ENCODE measurements around the gene SNX18.

SNX18 gene

DNA sequence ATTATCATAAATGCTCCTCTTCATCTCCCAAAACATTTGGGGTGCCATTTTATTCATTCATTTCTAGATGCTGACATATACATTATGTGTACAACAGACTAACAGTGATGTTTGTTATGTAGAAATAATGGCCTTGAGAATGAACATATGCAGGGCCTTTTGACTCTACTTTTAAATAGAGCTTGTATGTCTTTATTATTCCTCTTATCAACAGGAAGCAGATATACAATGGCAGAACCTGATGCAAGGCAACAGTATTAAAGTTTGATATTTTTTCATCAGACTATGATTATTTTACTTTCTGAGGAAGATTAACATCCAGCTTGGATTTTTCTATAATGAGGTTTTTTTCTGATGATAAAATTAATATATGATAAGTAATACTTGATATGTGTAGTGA is 44.1 kb downstream of the SNX18 start:
- Histone ChIP-seq H3K9me3 (ENCODE audit: severe bottlenecking) (no peaks in the 10 kb centered on the region), H3K27ac (ENCODE audit: poor library complexity, severe bottlenecking) (no peak overlapping the region), H3K4me1 (ENCODE audit: insufficient read depth, poor library complexity, severe bottlenecking) (peaks cover 2% of the 10 kb centered on the region), H3K4me3 (ENCODE audit: severe bottlenecking) (no peak overlapping the region), H3K36me3 (ENCODE audit: low read depth) (no peaks in the 10 kb centered on the region), H3K27me3 (ENCODE audit: insufficient read depth, poor library complexity, severe bottlenecking) (no peaks in the 10 kb centered on the region)
- TF ChIP-seq, protein P1, sequence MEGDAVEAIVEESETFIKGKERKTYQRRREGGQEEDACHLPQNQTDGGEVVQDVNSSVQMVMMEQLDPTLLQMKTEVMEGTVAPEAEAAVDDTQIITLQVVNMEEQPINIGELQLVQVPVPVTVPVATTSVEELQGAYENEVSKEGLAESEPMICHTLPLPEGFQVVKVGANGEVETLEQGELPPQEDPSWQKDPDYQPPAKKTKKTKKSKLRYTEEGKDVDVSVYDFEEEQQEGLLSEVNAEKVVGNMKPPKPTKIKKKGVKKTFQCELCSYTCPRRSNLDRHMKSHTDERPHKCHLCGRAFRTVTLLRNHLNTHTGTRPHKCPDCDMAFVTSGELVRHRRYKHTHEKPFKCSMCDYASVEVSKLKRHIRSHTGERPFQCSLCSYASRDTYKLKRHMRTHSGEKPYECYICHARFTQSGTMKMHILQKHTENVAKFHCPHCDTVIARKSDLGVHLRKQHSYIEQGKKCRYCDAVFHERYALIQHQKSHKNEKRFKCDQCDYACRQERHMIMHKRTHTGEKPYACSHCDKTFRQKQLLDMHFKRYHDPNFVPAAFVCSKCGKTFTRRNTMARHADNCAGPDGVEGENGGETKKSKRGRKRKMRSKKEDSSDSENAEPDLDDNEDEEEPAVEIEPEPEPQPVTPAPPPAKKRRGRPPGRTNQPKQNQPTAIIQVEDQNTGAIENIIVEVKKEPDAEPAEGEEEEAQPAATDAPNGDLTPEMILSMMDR (IDR thresholded peaks at IDR 0.05; ENCODE audit: poor library complexity, severe bottlenecking) = no peak
- no peak for DNase-seq (ENCODE audit: low spot score)
- no peak for ATAC-seq (ENCODE audit: low read depth)

DNA sequence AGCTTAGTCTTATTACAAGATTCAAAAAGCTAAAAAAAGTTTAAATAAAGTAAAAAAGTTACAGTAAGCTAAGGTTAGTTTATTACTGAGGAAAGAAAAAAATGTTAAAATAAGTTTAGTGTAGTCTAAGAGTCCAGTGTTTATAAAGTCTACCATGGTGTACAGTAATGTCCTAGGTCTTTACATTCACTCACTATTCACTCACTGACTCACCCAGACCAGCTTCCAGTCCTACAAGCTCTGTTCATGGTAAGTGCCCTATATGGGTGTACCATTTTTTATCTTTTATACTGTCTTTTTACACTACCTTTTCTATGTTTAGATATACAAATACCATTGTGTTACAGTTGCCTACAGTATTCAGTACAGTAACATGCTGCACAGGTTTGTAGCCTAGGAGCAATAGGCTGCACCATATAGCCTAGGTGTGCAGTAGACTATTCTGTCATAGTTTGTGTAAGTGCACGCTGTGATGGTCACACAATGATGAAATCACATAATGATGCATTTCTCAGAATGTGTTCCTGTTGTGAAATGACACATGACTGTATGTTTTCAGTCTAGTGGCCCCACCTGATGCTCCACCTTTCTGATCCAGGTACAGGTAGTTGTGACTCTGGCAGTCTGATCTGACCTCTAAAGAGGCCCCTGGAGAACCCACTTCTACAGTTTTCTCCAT is 45.7 kb downstream of the SNX18 start:
- H3K36me3 ChIP-seq (ENCODE audit: low read depth) = no peaks in the 10 kb centered on the region
- DNase-seq (ENCODE audit: low spot score) (no peak), ATAC-seq (ENCODE audit: low read depth) (peak; percentile 49; the same call in 1 of the 3 replicates)
- no peak overlapping the region for H3K4me3 ChIP-seq (ENCODE audit: severe bottlenecking)
- no peaks in the 10 kb centered on the region for H3K9me3 ChIP-seq (ENCODE audit: severe bottlenecking)
- H3K4me1 ChIP-seq (ENCODE audit: insufficient read depth, poor library complexity, severe bottlenecking) = peaks cover 2% of the 10 kb centered on the region
- no peak overlapping the region for H3K27ac ChIP-seq (ENCODE audit: poor library complexity, severe bottlenecking)
- TF ChIP-seq, protein P1 (IDR thresholded peaks at IDR 0.05; ENCODE audit: poor library complexity, severe bottlenecking) = no peak
- H3K27me3 ChIP-seq (ENCODE audit: insufficient read depth, poor library complexity, severe bottlenecking) = no peaks in the 10 kb centered on the region

DNA sequence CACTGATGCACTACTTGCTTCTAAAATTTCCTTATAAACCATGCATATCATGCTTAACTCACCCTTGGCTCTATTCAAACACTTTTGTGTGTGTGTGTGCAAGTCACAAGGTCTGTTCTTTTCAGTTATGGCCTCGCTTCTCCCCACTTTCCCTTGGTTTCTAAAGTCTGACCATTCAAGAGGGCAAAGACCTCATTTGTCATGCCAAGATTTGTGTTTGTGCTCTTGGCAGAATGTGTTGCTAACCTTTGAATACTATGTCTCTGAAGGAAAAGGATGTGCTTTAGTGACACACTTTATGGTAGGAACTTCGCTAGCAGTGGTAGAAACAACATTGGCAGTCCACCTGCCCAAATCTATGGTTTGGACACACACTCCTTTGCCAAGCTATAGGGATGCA is 50.4 kb downstream of the SNX18 start:
- Histone ChIP-seq H3K36me3 (ENCODE audit: low read depth) (no peaks in the 10 kb centered on the region), H3K4me1 (ENCODE audit: insufficient read depth, poor library complexity, severe bottlenecking) (peaks cover 3% of the 10 kb centered on the region), H3K9me3 (ENCODE audit: severe bottlenecking) (no peaks in the 10 kb centered on the region), H3K4me3 (ENCODE audit: severe bottlenecking) (no peak overlapping the region), H3K27ac (ENCODE audit: poor library complexity, severe bottlenecking) (no peak overlapping the region), H3K27me3 (ENCODE audit: insufficient read depth, poor library complexity, severe bottlenecking) (no peaks in the 10 kb centered on the region)
- DNase-seq (ENCODE audit: low spot score) = no peak
- ATAC-seq (ENCODE audit: low read depth) = no peak
- TF ChIP-seq, protein P1 (IDR thresholded peaks at IDR 0.05; ENCODE audit: poor library complexity, severe bottlenecking) = no peak

DNA sequence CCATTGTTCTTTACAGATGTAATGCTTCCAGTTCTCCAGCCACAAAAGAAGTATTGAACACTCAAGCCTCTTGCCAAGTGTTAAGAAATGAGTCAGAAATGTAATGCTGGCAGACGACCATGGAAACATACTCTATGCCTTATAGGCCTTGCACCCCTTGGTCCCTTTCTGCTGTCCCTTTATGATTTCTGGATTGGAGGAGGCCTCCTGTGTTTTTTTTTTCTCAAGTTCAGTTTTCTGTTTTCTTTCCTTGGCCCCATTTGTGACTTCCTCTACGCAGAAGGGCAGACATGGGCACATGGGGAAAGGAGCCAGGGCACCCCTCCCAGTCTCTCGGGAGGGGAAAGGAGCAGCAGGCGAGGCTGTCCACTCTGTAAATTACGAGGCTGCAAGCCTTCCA is 53.4 kb downstream of the SNX18 start:
- Histone ChIP-seq H3K27me3 (ENCODE audit: insufficient read depth, poor library complexity, severe bottlenecking) (no peaks in the 10 kb centered on the region), H3K27ac (ENCODE audit: poor library complexity, severe bottlenecking) (no peak overlapping the region), H3K36me3 (ENCODE audit: low read depth) (no peaks in the 10 kb centered on the region), H3K9me3 (ENCODE audit: severe bottlenecking) (no peaks in the 10 kb centered on the region), H3K4me3 (ENCODE audit: severe bottlenecking) (no peak overlapping the region), H3K4me1 (ENCODE audit: insufficient read depth, poor library complexity, severe bottlenecking) (peaks cover 3% of the 10 kb centered on the region)
- DNase-seq (ENCODE audit: low spot score) = no peak
- ATAC-seq (ENCODE audit: low read depth) = no peak
- TF ChIP-seq, protein P1 (IDR thresholded peaks at IDR 0.05; ENCODE audit: poor library complexity, severe bottlenecking) = no peak

DNA sequence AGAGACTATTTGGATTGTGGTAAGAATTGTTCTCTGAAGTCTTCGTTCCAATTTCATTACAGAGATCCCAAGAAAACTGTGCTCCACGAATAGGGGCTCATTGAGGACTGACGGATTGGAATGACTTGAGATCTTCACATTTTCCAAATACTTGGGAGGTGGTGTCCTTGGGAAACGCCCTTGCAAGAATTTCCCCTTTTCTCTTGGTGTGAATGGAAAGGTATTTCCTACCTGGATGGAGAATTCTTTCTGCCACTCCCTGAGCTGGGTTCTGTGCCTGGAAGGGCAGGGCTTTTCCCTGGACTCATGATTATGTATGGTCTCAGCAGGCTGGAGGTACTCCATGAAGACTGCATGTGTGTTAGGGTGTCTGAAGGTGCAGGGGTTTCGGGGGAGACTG is 53.9 kb downstream of the SNX18 start:
- no peaks in the 10 kb centered on the region for H3K27me3 ChIP-seq (ENCODE audit: insufficient read depth, poor library complexity, severe bottlenecking)
- no peak for ATAC-seq (ENCODE audit: low read depth)
- no peak overlapping the region for H3K27ac ChIP-seq (ENCODE audit: poor library complexity, severe bottlenecking)
- TF ChIP-seq, protein P1 (IDR thresholded peaks at IDR 0.05; ENCODE audit: poor library complexity, severe bottlenecking) = no peak
- H3K4me1 ChIP-seq (ENCODE audit: insufficient read depth, poor library complexity, severe bottlenecking) = peaks cover 3% of the 10 kb centered on the region
- H3K4me3 ChIP-seq (ENCODE audit: severe bottlenecking) = no peak overlapping the region
- H3K9me3 ChIP-seq (ENCODE audit: severe bottlenecking) = no peaks in the 10 kb centered on the region
- H3K36me3 ChIP-seq (ENCODE audit: low read depth) = no peaks in the 10 kb centered on the region
- no peak for DNase-seq (ENCODE audit: low spot score)

Data from RWPE2 (cell line).